ENCODE results near the gene SPNS2. TPM values are rescaled to one million over a fixed set of nuclear protein-coding genes. Genes with fewer than 3 reads are reported as not detected.

The SPNS2 gene
- total and polyA plus RNA-seq, 10 of the 15 experiments (the other 5 are each of a cell fraction or from before 2014, with no cell fraction given) = 0.04 to 1.1 (median 0.23) TPM; not detected in 2

GRCh38 chr17:4574448-4575045 lies 75.9 kb downstream of the SPNS2 start:
- Histone ChIP-seq H3K9me3 (replicated peaks; ENCODE audit: control insufficient read depth, insufficient read depth, low read length) (no peaks in the 10 kb centered on the region), H3K4me3 (no peak overlapping the region), H3K27me3 (replicated peaks in 1 of 2; ENCODE audit: control insufficient read depth in 2 of 2, insufficient read depth in 2 of 2, low read length in 1 of 2) (no peaks in the 10 kb centered on the region; a peak in 1 of 4 replicates), H3K79me2 (ENCODE audit: control insufficient read depth, insufficient read depth, low read length) (no peaks in the 10 kb centered on the region), H3K36me3 (ENCODE audit: control insufficient read depth in 2 of 2, insufficient read depth in 2 of 2, low read length in 1 of 2) (no peaks in the 10 kb centered on the region), H3K27ac (ENCODE audit: control insufficient read depth, insufficient read depth) (no peak overlapping the region), H3K9ac (ENCODE audit: control insufficient read depth, insufficient read depth, low read length) (no peak overlapping the region), H3K4me2 (ENCODE audit: control insufficient read depth, insufficient read depth) (no peak overlapping the region), H3K4me1 (ENCODE audit: control insufficient read depth, insufficient read depth, low read length) (peaks cover 6% of the 10 kb centered on the region; the same call in 1 of the 2 replicates), H4K20me1 (ENCODE audit: control insufficient read depth, insufficient read depth) (no peaks in the 10 kb centered on the region), H2AFZ (ENCODE audit: control insufficient read depth, low read depth, low read length) (no peak overlapping the region)
- intact Hi-C loops (cut with micrococcal nuclease; ENCODE audit: unreplicated experiment) (no loop called here), in situ Hi-C loops (cut with MboI) (no loop called here)
- SMC1A ChIA-PET (ENCODE audit: uncharacterized antibody, unreplicated experiment) = no interaction called here
- POLR2A ChIA-PET = no interaction called here
- WGBS (ENCODE audit: insufficient coverage, insufficient replicate concordance, low lambda C conversion rate, missing lambda C conversion rate) = 66% methylated on average over 9 of the region's 9 CpGs
- CTCF ChIA-PET = interaction anchor here (1.1 to 1.6 kb wide), 2 partner anchors 9 to 50 kb away, joined by 3 to 4 read pairs; no protein-coding TSS in a partner anchor
- DNase-seq (ENCODE audit: low read depth, low spot score) (no peak), FAIRE-seq (no peak), ATAC-seq (no peak)
- no TSS peak for BruUV-seq (replicated peaks)
- TF ChIP-seq ATF7 (IDR thresholded peaks at IDR 0.05; ENCODE audit: low read depth) (no peak), IRF3 (IDR thresholded peaks at IDR 0.05) (no peak), POU2F2 (IDR thresholded peaks at IDR 0.05; ENCODE audit: borderline replicate concordance, low read depth, low read length) (no peak), SREBF2 (IDR thresholded peaks at IDR 0.05; ENCODE audit: low read length) (no peak), YBX1 (IDR thresholded peaks at IDR 0.05) (no peak), CEBPB (IDR thresholded peaks at IDR 0.05; ENCODE audit: borderline replicate concordance in 1 of 2, low read depth in 2 of 2, low read length in 2 of 2) (no peak), IKZF1 (conservative IDR thresholded peaks at IDR 0.05) (no peak), ZZZ3 (IDR thresholded peaks at IDR 0.05; ENCODE audit: control insufficient read depth, insufficient read length, low read depth) (no peak), POLR2AphosphoS5 (IDR thresholded peaks at IDR 0.05; ENCODE audit: low read length) (no peak), SREBF1 (IDR thresholded peaks at IDR 0.05; ENCODE audit: low read length) (no peak), MAX (IDR thresholded peaks at IDR 0.05; ENCODE audit: low read depth, low read length) (no peak), ZBTB11 (CRISPR knock-in tag; IDR thresholded peaks at IDR 0.05) (no peak), FOXK2 (IDR thresholded peaks at IDR 0.05) (no peak), ZNF622 (IDR thresholded peaks at IDR 0.05) (no peak), USF1 (IDR thresholded peaks at IDR 0.05; ENCODE audit: borderline replicate concordance, extremely low read length, insufficient read depth, low read depth, low read length) (no peak), JUNB (IDR thresholded peaks at IDR 0.05) (no peak)
- RAD21 ChIA-PET (ENCODE audit: unreplicated experiment) = interaction anchor here (1.1 kb wide), 1 partner anchor 10 kb away, joined by 3 read pairs; no protein-coding TSS in a partner anchor
